SK-N-SH treated with all-trans-retinoic acid at 6 μM for 48 hours (cell line): ENCODE measurements around the gene NR2F2.

Experiments
- ATAC-seq: fragments of 200-7000 bp; cut with Tn5 transposase; 3 replicates; pipeline ENCODE4 v1.9.1; 2020; ENCODE audit warnings: mild to moderate bottlenecking, moderate library complexity
- ARNTL ChIP-seq: fragments of 450-650 bp; formaldehyde crosslinking; IDR thresholded peaks from 2 replicates; pipeline ENCODE4 v1.5.0; 2020; ENCODE audit warnings: low read depth, mild to moderate bottlenecking, moderate library complexity, borderline replicate concordance
- BACH2 ChIP-seq: fragments of 250-450 bp; sonication (Bioruptor Pico); IDR thresholded peaks from 2 replicates; pipeline ENCODE4 v1.9.0; 2021; ENCODE audit warnings: mild to moderate bottlenecking, borderline replicate concordance
- CSDC2 ChIP-seq: fragments of 250-450 bp; sonication (Bioruptor Pico); IDR thresholded peaks from 2 replicates; pipeline ENCODE4 v1.5.0; 2020; ENCODE audit warnings: mild to moderate bottlenecking, moderate library complexity
- ESRRG ChIP-seq: fragments of 250-450 bp; sonication (Bioruptor Pico); IDR thresholded peaks from 2 replicates; pipeline ENCODE4 v1.6.1; 2021; ENCODE audit warnings: mild to moderate bottlenecking
- GLIS3 ChIP-seq: fragments of 250-450 bp; sonication (Bioruptor Pico); IDR thresholded peaks from 2 replicates; pipeline ENCODE4 v1.5.0; 2020; ENCODE audit warnings: mild to moderate bottlenecking, moderate library complexity
- ISL1 ChIP-seq: fragments of 250-450 bp; sonication (Bioruptor Pico); IDR thresholded peaks from 2 replicates; pipeline ENCODE4 v2.1.2; 2022; ENCODE audit warnings: mild to moderate bottlenecking, moderate library complexity
- OSR1 ChIP-seq: fragments of 250-450 bp; sonication (Bioruptor Pico); IDR thresholded peaks from 2 replicates; pipeline ENCODE4 v1.8.0; 2022; ENCODE audit warnings: moderate library complexity, mild to moderate bottlenecking, inconsistent platforms
- PPARA ChIP-seq: fragments of 250-450 bp; sonication (Bioruptor Pico); IDR thresholded peaks from 2 replicates; pipeline ENCODE4 v1.5.0; 2020; ENCODE audit warnings: mild to moderate bottlenecking, borderline replicate concordance
- RARB ChIP-seq: fragments of 250-450 bp; sonication (Bioruptor Pico); IDR thresholded peaks from 2 replicates; pipeline ENCODE4 v1.8.0; 2021; ENCODE audit warnings: mild to moderate bottlenecking, moderate library complexity
- SNAI2 ChIP-seq: fragments of 250-450 bp; sonication (Bioruptor Pico); IDR thresholded peaks from 2 replicates; pipeline ENCODE4 v1.5.0; 2020; ENCODE audit warnings: mild to moderate bottlenecking, moderate library complexity
- TCF4 ChIP-seq: fragments of 250-450 bp; sonication (Bioruptor Pico); IDR thresholded peaks from 2 replicates; pipeline ENCODE4 v1.8.0; 2021; ENCODE audit warnings: mild to moderate bottlenecking, moderate library complexity, borderline replicate concordance
- TOX ChIP-seq: fragments of 250-450 bp; sonication (Bioruptor Pico); IDR thresholded peaks from 2 replicates; pipeline ENCODE4 v1.8.0; 2021; ENCODE audit warnings: mild to moderate bottlenecking, moderate library complexity, borderline replicate concordance
- ZC3H10 ChIP-seq: fragments of 250-450 bp; sonication (Bioruptor Pico); IDR thresholded peaks from 2 replicates; pipeline ENCODE4 v1.5.1; 2021; ENCODE audit warnings: mild to moderate bottlenecking, moderate library complexity
- ZFP3 ChIP-seq: fragments of 250-450 bp; sonication (Bioruptor Pico); IDR thresholded peaks from 2 replicates; pipeline ENCODE4 v1.5.0; 2020; ENCODE audit warnings: mild to moderate bottlenecking, moderate library complexity
- ZFP30 ChIP-seq: fragments of 450-650 bp; formaldehyde crosslinking; IDR thresholded peaks from 2 replicates; pipeline ENCODE4 v1.5.0; 2022; ENCODE audit warnings: mild to moderate bottlenecking, moderate library complexity
- ZNF565 ChIP-seq: fragments of 450-650 bp; formaldehyde crosslinking; conservative IDR thresholded peaks from 2 replicates; pipeline ENCODE4 v1.5.0; 2020; ENCODE audit warnings: low read depth, mild to moderate bottlenecking, moderate library complexity
- ZNF70 ChIP-seq: fragments of 450-650 bp; formaldehyde crosslinking; IDR thresholded peaks from 2 replicates; pipeline ENCODE4 v1.5.0; 2020; ENCODE audit warnings: mild to moderate bottlenecking, moderate library complexity
- ZNF8 ChIP-seq: fragments of 450-650 bp; formaldehyde crosslinking; IDR thresholded peaks from 2 replicates; pipeline ENCODE4 v1.5.0; 2020; ENCODE audit warnings: mild to moderate bottlenecking, moderate library complexity
- TF ChIP-seq, protein P1 (sequence below): fragments of 250-450 bp; sonication (Bioruptor Pico); IDR thresholded peaks from 2 replicates; pipeline ENCODE4 v1.5.0; 2020; ENCODE audit warnings: mild to moderate bottlenecking, moderate library complexity
- TF ChIP-seq, protein P2 (sequence below): fragments of 250-450 bp; sonication (Bioruptor Pico); IDR thresholded peaks from 2 replicates; pipeline ENCODE4 v1.8.0; 2020; ENCODE audit warnings: mild to moderate bottlenecking, moderate library complexity, borderline replicate concordance
- TF ChIP-seq, protein P3 (sequence below): fragments of 250-450 bp; sonication (Bioruptor Pico); IDR thresholded peaks from 2 replicates; pipeline ENCODE4 v1.8.0; 2021; ENCODE audit warnings: low read depth, mild to moderate bottlenecking, moderate library complexity, borderline replicate concordance
- TF ChIP-seq, protein P4 (sequence below): fragments of 250-450 bp; sonication (Bioruptor Pico); IDR thresholded peaks from 2 replicates; pipeline ENCODE4 v1.5.1; 2021; ENCODE audit warnings: mild to moderate bottlenecking, moderate library complexity
- TF ChIP-seq, protein P5 (sequence below): fragments of 250-450 bp; sonication (Bioruptor Pico); IDR thresholded peaks from 2 replicates; pipeline ENCODE4 v1.5.1; 2020; ENCODE audit warnings: low read depth, mild to moderate bottlenecking, moderate library complexity

Gene NR2F2

DNA sequence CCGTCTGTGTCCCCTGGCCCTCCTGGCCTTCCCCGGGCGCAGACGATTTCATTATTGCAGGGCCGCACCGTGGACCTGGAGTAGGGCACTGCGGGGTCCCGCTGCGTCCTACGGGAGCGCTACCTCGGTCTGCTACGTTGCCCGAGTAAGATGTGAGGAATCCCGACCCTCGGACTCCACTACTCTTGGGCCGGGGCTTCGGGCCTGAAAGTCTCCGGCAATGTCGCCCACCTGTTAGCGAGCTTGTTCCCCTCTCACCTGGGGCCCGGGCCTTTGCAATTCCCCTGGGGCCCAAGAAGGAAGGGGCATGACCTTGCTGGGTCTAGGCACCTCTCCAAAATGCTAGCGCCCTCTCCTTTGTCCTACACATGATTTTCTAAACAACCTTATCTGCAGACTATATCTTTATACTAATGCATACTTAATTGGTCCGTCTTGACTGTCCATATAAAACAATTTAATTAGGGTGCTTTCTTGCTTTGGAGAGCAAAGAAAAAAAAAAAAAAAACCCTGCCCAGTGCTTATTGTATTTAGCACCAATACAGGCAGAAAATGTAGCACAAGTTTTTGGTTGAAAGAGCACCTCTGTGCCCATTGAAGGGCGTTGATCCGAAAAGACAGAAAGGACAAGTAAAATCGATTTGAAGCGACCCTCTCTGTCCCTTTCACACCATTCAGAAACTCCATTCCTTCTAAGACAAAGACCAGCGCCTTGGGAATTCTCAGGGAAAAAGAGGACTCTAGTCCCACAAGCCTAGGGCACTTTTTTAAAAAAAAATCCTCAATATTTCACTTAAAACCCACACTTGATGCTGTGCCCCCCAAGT is 7.0 kb upstream of the NR2F2 start:
- no peak for ATAC-seq
- TF ChIP-seq ARNTL (CRISPR knock-in tag) (no peak), RARB (CRISPR knock-in tag) (no peak), OSR1 (CRISPR knock-in tag) (no peak), ZFP30 (CRISPR knock-in tag) (no peak), ESRRG (CRISPR knock-in tag) (no peak), ZC3H10 (no peak), ZNF70 (CRISPR knock-in tag) (no peak), BACH2 (CRISPR knock-in tag) (no peak), CSDC2 (CRISPR knock-in tag) (no peak), TOX (CRISPR knock-in tag) (no peak), SNAI2 (CRISPR knock-in tag) (no peak), TCF4 (no peak), PPARA (CRISPR knock-in tag) (no peak), GLIS3 (CRISPR knock-in tag) (no peak)
- TF ChIP-seq, protein P1, sequence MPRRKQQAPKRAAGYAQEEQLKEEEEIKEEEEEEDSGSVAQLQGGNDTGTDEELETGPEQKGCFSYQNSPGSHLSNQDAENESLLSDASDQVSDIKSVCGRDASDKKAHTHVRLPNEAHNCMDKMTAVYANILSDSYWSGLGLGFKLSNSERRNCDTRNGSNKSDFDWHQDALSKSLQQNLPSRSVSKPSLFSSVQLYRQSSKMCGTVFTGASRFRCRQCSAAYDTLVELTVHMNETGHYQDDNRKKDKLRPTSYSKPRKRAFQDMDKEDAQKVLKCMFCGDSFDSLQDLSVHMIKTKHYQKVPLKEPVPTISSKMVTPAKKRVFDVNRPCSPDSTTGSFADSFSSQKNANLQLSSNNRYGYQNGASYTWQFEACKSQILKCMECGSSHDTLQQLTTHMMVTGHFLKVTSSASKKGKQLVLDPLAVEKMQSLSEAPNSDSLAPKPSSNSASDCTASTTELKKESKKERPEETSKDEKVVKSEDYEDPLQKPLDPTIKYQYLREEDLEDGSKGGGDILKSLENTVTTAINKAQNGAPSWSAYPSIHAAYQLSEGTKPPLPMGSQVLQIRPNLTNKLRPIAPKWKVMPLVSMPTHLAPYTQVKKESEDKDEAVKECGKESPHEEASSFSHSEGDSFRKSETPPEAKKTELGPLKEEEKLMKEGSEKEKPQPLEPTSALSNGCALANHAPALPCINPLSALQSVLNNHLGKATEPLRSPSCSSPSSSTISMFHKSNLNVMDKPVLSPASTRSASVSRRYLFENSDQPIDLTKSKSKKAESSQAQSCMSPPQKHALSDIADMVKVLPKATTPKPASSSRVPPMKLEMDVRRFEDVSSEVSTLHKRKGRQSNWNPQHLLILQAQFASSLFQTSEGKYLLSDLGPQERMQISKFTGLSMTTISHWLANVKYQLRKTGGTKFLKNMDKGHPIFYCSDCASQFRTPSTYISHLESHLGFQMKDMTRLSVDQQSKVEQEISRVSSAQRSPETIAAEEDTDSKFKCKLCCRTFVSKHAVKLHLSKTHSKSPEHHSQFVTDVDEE (CRISPR knock-in tag), result no peak
- TF ChIP-seq, protein P2, sequence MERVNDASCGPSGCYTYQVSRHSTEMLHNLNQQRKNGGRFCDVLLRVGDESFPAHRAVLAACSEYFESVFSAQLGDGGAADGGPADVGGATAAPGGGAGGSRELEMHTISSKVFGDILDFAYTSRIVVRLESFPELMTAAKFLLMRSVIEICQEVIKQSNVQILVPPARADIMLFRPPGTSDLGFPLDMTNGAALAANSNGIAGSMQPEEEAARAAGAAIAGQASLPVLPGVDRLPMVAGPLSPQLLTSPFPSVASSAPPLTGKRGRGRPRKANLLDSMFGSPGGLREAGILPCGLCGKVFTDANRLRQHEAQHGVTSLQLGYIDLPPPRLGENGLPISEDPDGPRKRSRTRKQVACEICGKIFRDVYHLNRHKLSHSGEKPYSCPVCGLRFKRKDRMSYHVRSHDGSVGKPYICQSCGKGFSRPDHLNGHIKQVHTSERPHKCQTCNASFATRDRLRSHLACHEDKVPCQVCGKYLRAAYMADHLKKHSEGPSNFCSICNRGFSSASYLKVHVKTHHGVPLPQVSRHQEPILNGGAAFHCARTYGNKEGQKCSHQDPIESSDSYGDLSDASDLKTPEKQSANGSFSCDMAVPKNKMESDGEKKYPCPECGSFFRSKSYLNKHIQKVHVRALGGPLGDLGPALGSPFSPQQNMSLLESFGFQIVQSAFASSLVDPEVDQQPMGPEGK, result no peak
- TF ChIP-seq, protein P3, sequence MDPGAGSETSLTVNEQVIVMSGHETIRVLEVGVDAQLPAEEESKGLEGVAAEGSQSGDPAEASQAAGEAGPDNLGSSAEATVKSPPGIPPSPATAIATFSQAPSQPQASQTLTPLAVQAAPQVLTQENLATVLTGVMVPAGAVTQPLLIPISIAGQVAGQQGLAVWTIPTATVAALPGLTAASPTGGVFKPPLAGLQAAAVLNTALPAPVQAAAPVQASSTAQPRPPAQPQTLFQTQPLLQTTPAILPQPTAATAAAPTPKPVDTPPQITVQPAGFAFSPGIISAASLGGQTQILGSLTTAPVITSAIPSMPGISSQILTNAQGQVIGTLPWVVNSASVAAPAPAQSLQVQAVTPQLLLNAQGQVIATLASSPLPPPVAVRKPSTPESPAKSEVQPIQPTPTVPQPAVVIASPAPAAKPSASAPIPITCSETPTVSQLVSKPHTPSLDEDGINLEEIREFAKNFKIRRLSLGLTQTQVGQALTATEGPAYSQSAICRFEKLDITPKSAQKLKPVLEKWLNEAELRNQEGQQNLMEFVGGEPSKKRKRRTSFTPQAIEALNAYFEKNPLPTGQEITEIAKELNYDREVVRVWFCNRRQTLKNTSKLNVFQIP (CRISPR knock-in tag), result no peak

DNA sequence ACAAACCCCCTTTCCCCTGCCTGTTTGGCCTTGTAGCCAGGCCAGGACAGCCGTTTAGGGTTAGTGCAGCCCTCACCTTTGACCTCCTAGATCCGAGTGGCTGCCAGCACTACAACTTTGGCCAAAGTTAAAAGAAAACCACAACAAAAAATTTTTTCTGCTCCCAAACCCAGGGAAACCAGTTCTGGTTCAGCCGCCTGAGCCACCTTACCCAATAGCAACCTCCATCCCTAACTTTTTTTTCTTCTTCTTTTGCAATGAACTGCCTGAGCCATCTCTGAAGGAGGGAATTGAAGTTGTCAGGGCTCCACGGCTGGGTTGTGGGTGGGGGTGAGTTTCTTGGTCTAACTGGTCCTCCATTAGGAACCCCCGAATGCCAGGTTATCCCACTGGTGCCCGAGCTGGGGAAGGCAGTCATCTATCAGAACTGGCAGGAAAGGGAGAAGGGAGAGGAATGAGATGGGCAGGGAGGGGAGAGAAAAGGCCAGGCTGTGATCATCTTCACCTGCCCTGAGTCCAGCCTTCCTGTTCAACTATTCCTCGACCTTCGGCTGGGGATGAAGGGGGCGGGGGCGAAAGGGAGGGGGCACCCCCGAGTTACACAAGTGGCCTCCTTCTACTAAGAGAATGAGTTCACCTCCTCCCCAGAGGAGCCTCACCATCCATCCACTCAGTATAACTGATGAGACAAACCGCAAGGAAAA is 6.2 kb upstream of the NR2F2 start:
- ATAC-seq, result no peak
- no peak for TF ChIP-seq TCF4
- TF ChIP-seq, all 23 proteins: peak for 0

DNA sequence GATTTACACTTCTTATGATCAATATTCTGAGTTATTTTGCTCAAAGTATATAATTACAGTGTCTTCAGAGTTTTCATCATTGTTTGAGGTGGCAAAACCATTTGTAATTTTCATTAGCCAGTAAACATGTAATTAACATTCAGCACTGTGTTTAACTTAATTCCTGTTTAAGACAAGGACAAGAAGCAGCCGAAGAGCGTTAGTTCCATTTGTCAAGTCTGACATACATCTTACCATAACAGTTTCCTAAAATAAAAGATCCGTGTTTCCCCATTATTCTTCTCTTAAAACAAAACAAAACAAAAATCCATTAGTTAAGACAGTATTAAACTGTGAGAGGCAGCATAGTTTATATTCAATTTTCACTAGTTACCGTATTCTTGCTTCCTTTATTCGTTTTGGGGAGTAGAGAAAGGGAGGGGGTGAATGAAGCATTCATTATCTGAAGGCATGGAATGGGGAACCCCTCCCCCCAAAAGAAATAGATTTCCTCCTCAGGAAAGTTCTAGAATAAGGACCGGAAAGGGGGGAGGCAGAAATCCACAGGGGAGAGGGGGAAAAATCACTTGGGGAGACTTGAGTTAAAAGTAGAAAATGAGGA is 5.5 kb upstream of the NR2F2 start:
- TF ChIP-seq TOX (CRISPR knock-in tag) (no peak), ZNF565 (CRISPR knock-in tag) (no peak), ARNTL (CRISPR knock-in tag) (no peak), ZFP3 (no peak), PPARA (CRISPR knock-in tag) (no peak)
- TF ChIP-seq, all 23 proteins: peak for 0
- no peak for ATAC-seq

DNA sequence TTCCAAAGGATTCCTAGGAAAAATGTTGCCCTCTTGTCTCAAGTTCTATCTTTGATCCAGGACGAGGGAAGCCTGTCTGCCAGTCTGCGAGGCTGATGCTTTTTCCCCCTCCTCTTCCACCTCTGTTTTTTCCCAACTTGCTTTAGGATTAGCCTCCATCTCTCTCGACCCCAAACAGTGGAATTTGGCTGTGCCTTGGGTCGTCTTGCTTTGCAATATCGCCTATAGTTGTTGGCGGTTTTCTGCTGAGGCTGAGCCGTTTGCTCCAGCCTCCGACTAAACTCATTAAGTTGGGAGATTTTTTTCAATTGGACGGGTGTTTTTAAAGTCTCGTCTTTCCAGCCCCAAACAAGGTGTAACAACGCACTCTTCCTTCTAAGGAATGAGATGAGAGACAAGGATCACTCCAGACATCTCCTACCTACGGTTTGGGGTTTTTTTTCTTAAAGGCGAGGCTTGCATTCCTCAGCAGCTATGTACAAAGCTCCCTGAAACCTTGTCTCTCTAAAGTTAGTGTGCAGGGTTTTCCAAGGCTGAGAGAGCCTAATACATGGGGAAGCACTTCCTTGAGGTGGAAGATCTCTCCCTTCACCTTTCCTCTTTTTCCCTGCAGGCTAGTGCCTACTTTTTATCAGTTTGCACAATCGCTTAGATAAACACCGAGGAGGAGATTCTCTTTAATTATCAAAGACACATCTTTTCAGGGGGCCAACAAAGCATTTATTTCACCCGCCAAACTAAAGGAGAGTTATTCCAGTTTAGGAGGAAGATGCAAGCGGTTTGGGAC is 4.8 kb upstream of the NR2F2 start:
- ATAC-seq, result no peak
- TF ChIP-seq ZNF565 (CRISPR knock-in tag), result no peak
- TF ChIP-seq ZNF8 (CRISPR knock-in tag), result no peak
- no peak for TF ChIP-seq ZNF70 (CRISPR knock-in tag)
- TF ChIP-seq ARNTL (CRISPR knock-in tag), result no peak
- TF ChIP-seq, protein P4, sequence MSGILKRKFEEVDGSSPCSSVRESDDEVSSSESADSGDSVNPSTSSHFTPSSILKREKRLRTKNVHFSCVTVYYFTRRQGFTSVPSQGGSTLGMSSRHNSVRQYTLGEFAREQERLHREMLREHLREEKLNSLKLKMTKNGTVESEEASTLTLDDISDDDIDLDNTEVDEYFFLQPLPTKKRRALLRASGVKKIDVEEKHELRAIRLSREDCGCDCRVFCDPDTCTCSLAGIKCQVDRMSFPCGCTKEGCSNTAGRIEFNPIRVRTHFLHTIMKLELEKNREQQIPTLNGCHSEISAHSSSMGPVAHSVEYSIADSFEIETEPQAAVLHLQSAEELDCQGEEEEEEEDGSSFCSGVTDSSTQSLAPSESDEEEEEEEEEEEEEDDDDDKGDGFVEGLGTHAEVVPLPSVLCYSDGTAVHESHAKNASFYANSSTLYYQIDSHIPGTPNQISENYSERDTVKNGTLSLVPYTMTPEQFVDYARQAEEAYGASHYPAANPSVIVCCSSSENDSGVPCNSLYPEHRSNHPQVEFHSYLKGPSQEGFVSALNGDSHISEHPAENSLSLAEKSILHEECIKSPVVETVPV (CRISPR knock-in tag), result no peak
- TF ChIP-seq ZC3H10, result no peak
- TF ChIP-seq ISL1 (CRISPR knock-in tag), result no peak
- no peak for TF ChIP-seq RARB (CRISPR knock-in tag)
- no peak for TF ChIP-seq TCF4
- TF ChIP-seq, protein P5, sequence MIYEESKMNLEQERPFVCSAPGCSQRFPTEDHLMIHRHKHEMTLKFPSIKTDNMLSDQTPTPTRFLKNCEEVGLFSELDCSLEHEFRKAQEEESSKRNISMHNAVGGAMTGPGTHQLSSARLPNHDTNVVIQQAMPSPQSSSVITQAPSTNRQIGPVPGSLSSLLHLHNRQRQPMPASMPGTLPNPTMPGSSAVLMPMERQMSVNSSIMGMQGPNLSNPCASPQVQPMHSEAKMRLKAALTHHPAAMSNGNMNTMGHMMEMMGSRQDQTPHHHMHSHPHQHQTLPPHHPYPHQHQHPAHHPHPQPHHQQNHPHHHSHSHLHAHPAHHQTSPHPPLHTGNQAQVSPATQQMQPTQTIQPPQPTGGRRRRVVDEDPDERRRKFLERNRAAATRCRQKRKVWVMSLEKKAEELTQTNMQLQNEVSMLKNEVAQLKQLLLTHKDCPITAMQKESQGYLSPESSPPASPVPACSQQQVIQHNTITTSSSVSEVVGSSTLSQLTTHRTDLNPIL (CRISPR knock-in tag), result no peak
- no peak for TF ChIP-seq CSDC2 (CRISPR knock-in tag)
